ENCODE data around the gene PALLD. TPM values are rescaled to one million over a fixed set of nuclear protein-coding genes. Genes with fewer than 3 reads are reported as not detected.

PALLD gene
- polyA plus RNA-seq, 1 donor (not counting 4 experiments of a cell fraction or from before 2014, with no cell fraction given): 136 TPM

DNA sequence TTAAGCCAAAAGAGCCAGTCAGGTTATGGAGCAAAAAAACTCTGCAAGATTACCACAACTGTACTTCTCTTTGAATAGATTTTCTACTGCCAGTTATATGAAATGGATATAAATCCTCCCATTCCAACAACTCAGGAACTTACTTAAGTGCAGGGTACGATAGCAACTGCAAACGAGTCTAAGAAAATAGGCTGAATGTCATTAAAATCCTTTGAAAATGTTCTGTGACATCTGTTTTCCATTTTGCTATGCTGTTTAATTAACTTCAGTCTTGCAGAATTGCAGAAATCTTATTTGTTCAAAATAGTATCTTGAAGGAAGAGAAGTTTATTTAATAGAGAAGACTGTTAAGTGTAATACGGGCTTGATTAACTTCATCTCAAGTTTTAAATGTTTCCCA lies 243.8 kb downstream of the PALLD start:
- dilution Hi-C loops (cut with MboI; ENCODE audit: extremely low pct_ligation_motif_present, low sequenced_read_pairs): no loop called here
- no peaks in the 10 kb centered on the region for H3K9me1 ChIP-seq (ENCODE audit: control insufficient read depth, extremely low read depth, insufficient read depth, low read length)
- no peaks in the 10 kb centered on the region for H3K79me2 ChIP-seq (ENCODE audit: control insufficient read depth, insufficient read depth, low read length)
- TF ChIP-seq EZH2 (IDR thresholded peaks at IDR 0.05; ENCODE audit: low read length) (no peak), CTCF (optimal IDR thresholded peaks at IDR 0.05 in 1 of 3, IDR thresholded peaks at IDR 0.05 in 1 of 3, conservative IDR thresholded peaks at IDR 0.05 in 1 of 3; ENCODE audit: extremely low read depth in 1 of 3, insufficient read depth in 2 of 3, low read length in 3 of 3) (no peak)
- no peaks in the 10 kb centered on the region for H3K4me1 ChIP-seq (ENCODE audit: control insufficient read depth, extremely low read depth, insufficient read depth, low read length)
- no peak overlapping the region for H2AFZ ChIP-seq (ENCODE audit: control insufficient read depth, low read length)
- no peaks in the 10 kb centered on the region for H3K27me3 ChIP-seq (ENCODE audit: control insufficient read depth, extremely low read depth, insufficient read depth, low read length)
- H3K9ac ChIP-seq (ENCODE audit: control insufficient read depth, extremely low read depth, insufficient read depth, low read length): no peak overlapping the region
- DNase-seq (ENCODE audit: low read depth, low spot score) (no peak), FAIRE-seq (no peak)
- no peaks in the 10 kb centered on the region for H4K20me1 ChIP-seq (ENCODE audit: control insufficient read depth, extremely low read depth, insufficient read depth, low read length)
- H3K4me2 ChIP-seq (ENCODE audit: control insufficient read depth, extremely low read depth, insufficient read depth, low read depth, low read length): no peak overlapping the region
- H3K9me3 ChIP-seq (ENCODE audit: control insufficient read depth, low read depth, low read length): no peaks in the 10 kb centered on the region
- H3K27ac ChIP-seq (ENCODE audit: control insufficient read depth, insufficient read depth, low read length): no peak overlapping the region
- no peak overlapping the region for H3K4me3 ChIP-seq (ENCODE audit: control insufficient read depth in 2 of 3, extremely low read depth in 1 of 3, insufficient read depth in 2 of 3, low read depth in 1 of 3, low read length in 3 of 3)
- no peaks in the 10 kb centered on the region for H3K36me3 ChIP-seq (ENCODE audit: control insufficient read depth in 2 of 2, extremely low read depth in 1 of 2, insufficient read depth in 2 of 2, low read length in 2 of 2)

DNA sequence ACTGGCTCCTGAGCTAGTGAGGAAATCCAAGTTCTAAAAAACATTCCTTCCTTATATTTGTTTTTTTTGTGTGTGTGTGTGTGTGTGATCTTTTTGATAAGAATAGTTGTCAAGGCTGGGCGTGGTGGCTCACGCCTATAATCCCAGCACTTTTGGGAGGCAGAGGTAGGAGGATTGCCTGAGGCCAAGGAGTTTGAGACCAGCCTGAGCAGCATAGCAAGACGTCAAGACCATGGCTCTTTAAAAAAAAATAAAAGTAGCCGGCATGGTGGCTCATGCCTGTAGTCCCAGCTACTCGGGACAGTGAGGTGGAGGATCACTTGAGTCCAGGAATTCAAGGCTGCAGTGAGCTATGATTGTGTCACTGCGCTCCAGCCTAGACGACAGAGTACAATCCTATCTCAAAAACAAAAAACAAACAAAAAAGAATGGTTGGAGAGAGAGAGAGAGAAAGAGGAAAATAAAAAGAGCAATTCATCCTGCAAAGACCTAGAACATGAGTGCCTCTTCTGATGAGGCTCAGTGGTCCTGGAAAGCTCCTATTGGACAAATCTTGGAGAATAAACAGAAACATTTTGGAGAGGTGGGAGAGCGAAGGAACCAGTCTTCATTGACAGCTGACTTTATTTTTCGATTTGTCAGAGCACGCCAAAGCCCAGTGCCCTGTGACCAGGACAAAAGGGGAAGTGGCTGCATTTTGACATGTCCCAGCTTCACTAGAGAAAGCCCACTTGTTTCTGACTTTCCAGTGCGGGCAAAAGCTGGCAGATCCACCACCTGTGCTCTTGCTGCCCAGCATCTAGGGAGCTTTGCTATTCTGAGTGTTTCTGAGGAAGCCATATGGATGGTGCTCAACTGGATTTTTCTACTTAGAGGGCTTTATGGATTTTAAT lies 244.7 kb downstream of the PALLD start:
- no peak overlapping the region for H2AFZ ChIP-seq (ENCODE audit: control insufficient read depth, low read length)
- no peaks in the 10 kb centered on the region for H3K9me3 ChIP-seq (ENCODE audit: control insufficient read depth, low read depth, low read length)
- H3K4me3 ChIP-seq (ENCODE audit: control insufficient read depth in 2 of 3, extremely low read depth in 1 of 3, insufficient read depth in 2 of 3, low read depth in 1 of 3, low read length in 3 of 3): no peak overlapping the region
- H3K36me3 ChIP-seq (ENCODE audit: control insufficient read depth in 2 of 2, extremely low read depth in 1 of 2, insufficient read depth in 2 of 2, low read length in 2 of 2): no peaks in the 10 kb centered on the region
- no peak for FAIRE-seq
- no peak for DNase-seq (ENCODE audit: low read depth, low spot score)
- H3K79me2 ChIP-seq (ENCODE audit: control insufficient read depth, insufficient read depth, low read length): no peaks in the 10 kb centered on the region
- H3K4me1 ChIP-seq (ENCODE audit: control insufficient read depth, extremely low read depth, insufficient read depth, low read length): no peaks in the 10 kb centered on the region
- H3K27me3 ChIP-seq (ENCODE audit: control insufficient read depth, extremely low read depth, insufficient read depth, low read length): no peaks in the 10 kb centered on the region
- H3K9ac ChIP-seq (ENCODE audit: control insufficient read depth, extremely low read depth, insufficient read depth, low read length): no peak overlapping the region
- no peaks in the 10 kb centered on the region for H3K9me1 ChIP-seq (ENCODE audit: control insufficient read depth, extremely low read depth, insufficient read depth, low read length)
- H3K4me2 ChIP-seq (ENCODE audit: control insufficient read depth, extremely low read depth, insufficient read depth, low read depth, low read length): no peak overlapping the region
- dilution Hi-C loops (cut with MboI; ENCODE audit: extremely low pct_ligation_motif_present, low sequenced_read_pairs): no loop called here
- no peak for TF ChIP-seq EZH2 (IDR thresholded peaks at IDR 0.05; ENCODE audit: low read length)
- TF ChIP-seq CTCF (optimal IDR thresholded peaks at IDR 0.05 in 1 of 3, IDR thresholded peaks at IDR 0.05 in 1 of 3, conservative IDR thresholded peaks at IDR 0.05 in 1 of 3; ENCODE audit: extremely low read depth in 1 of 3, insufficient read depth in 2 of 3, low read length in 3 of 3): no peak
- H4K20me1 ChIP-seq (ENCODE audit: control insufficient read depth, extremely low read depth, insufficient read depth, low read length): no peaks in the 10 kb centered on the region
- no peak overlapping the region for H3K27ac ChIP-seq (ENCODE audit: control insufficient read depth, insufficient read depth, low read length)

Data from keratinocyte (primary cell).